B cell (primary cell): ENCODE data around the gene SPATA3. TPM values are rescaled to one million over a fixed set of nuclear protein-coding genes. Genes with fewer than 3 reads are reported as not detected.

Source experiments
- ATAC-seq: fragments of 200-7000 bp; cut with Tn5 transposase; one replicate; pipeline ENCODE4 v1.10.0; 2021; ENCODE audit warnings: low read depth, mild to moderate bottlenecking, moderate number of reproducible peaks, moderate library complexity
- CTCF ChIA-PET: fragments of 350-600 bp; sonication (Branson Sonifier 250); formaldehyde crosslinking; loops from one replicate; lab custom pipeline; 2021; ENCODE audit warnings: antibody characterized with exemption, inconsistent platforms; lab: Charles Lee
- POLR2A ChIA-PET: fragments of 350-600 bp; sonication (Branson Sonifier 250); formaldehyde crosslinking; loops from one replicate; lab custom pipeline; 2021; ENCODE audit warnings: antibody characterized with exemption; lab: Charles Lee
- DNase-seq: peaks from one replicate; pipeline ENCODE4 v3.0.0; 2013
- H2AFZ ChIP-seq: 2 replicates; pipeline ENCODE4 v1.6.1; 2012; ENCODE audit warnings: mild to moderate bottlenecking, low read depth, low read length; ENCODE audit not compliant: insufficient read depth, poor library complexity, severe bottlenecking
- H3K27ac ChIP-seq, 2 donors: 1 replicate in 1 of 2; 2 replicates in 1 of 2; pipeline ENCODE4 v1.5.1; 2012 to 2013; ENCODE audit warnings: low read length in 2 of 2, mild to moderate bottlenecking in 2 of 2, moderate library complexity in 1 of 2
- H3K27me3 ChIP-seq, 4 experiments: fragments of 200-600 bp in 1 of 4; sonication (generic) in 1 of 4; replicated peaks in 1 of 4; 1 replicate in 2 of 4; 2 replicates in 2 of 4; pipeline versions ENCODE4 v1.6.1 to v1.7.0; 2013 to 2016; ENCODE audit warnings: low read length in 3 of 4, mild to moderate bottlenecking in 2 of 4, mixed read lengths in 1 of 4, moderate library complexity in 1 of 4; ENCODE audit not compliant: insufficient read depth in 4 of 4, control insufficient read depth in 3 of 4; ENCODE audit errors: control extremely low read depth in 1 of 4
- H3K36me3 ChIP-seq, 2 experiments: replicated peaks in 1 of 2; 1 replicate in 1 of 2; 2 replicates in 1 of 2; pipeline versions ENCODE4 v1.6.1 to v1.7.1; 2013; ENCODE audit warnings: low read length in 1 of 2; ENCODE audit not compliant: insufficient read depth in 2 of 2, control insufficient read depth in 1 of 2; ENCODE audit errors: control extremely low read depth in 1 of 2, extremely low read depth in 1 of 2
- H3K4me1 ChIP-seq, 2 donors: fragments of 200-600 bp in 1 of 2; sonication (generic) in 1 of 2; 1 replicate in 1 of 2; 2 replicates in 1 of 2; pipeline versions ENCODE4 v1.5.1 to v1.6.1; 2013 to 2017; ENCODE audit warnings: low read length in 2 of 2; ENCODE audit not compliant: control insufficient read depth in 2 of 2, insufficient read depth in 2 of 2
- H3K4me2 ChIP-seq: replicated peaks from 2 replicates; pipeline ENCODE3; 2012; ENCODE audit warnings: mild to moderate bottlenecking, low read depth, low read length; ENCODE audit not compliant: poor library complexity, severe bottlenecking
- H3K4me3 ChIP-seq, 5 experiments: fragments of 200-600 bp in 1 of 5; sonication (generic) in 1 of 5; 1 replicate in 3 of 5; 2 replicates in 2 of 5; pipeline versions ENCODE4 v1.5.1 to v1.7.0; 2011 to 2016; ENCODE audit warnings: low read length in 4 of 5, mild to moderate bottlenecking in 4 of 5, low read depth in 2 of 5, control low read depth in 1 of 5, moderate library complexity in 1 of 5; ENCODE audit not compliant: insufficient read depth in 1 of 5; ENCODE audit errors: control extremely low read depth in 1 of 5, extremely low read depth in 1 of 5
- H3K79me2 ChIP-seq: fragments of 200-600 bp; sonication (generic); one replicate; pipeline ENCODE4 v1.6.0; 2016; ENCODE audit warnings: low read length; ENCODE audit not compliant: control insufficient read depth, insufficient read depth
- H3K9ac ChIP-seq: fragments of 200-600 bp; sonication (generic); 2 replicates; pipeline ENCODE4 v1.6.1; 2017; ENCODE audit warnings: mild to moderate bottlenecking, low read length, moderate library complexity
- H3K9me3 ChIP-seq, 3 donors: one replicate each; pipeline versions ENCODE4 v1.6.1 to v1.7.1; 2013; ENCODE audit warnings: low read length in 2 of 3; ENCODE audit not compliant: control insufficient read depth in 2 of 3, insufficient read depth in 1 of 3; ENCODE audit errors: control extremely low read depth in 1 of 3
- H4K20me1 ChIP-seq: 2 replicates; pipeline ENCODE4 v1.6.0; 2012; ENCODE audit warnings: mild to moderate bottlenecking, low read length; ENCODE audit not compliant: insufficient read depth, control insufficient read depth, poor library complexity, severe bottlenecking
- H3K27ac Mint-ChIP-seq: one replicate; pipeline ENCODE4 v1.8.0; 2021; ENCODE audit warnings: mixed read lengths
- H3K27me3 Mint-ChIP-seq: one replicate; pipeline ENCODE4 v1.8.0; 2021; ENCODE audit warnings: mixed read lengths
- H3K4me1 Mint-ChIP-seq: one replicate; pipeline ENCODE4 v1.8.0; 2021; ENCODE audit warnings: mixed read lengths
- H3K4me3 Mint-ChIP-seq: one replicate; pipeline ENCODE4 v1.8.0; 2021; ENCODE audit warnings: mixed read lengths
- H3K9me3 Mint-ChIP-seq: one replicate; pipeline ENCODE4 v1.8.0; 2022; ENCODE audit warnings: mixed read lengths; ENCODE audit not compliant: insufficient read depth
- EZH2 ChIP-seq: IDR thresholded peaks from 2 replicates; pipeline ENCODE4 v1.6.1; 2012; ENCODE audit warnings: borderline replicate concordance, low read depth, mild to moderate bottlenecking, moderate library complexity, low read length; ENCODE audit not compliant: insufficient read depth, poor library complexity, severe bottlenecking
- WGBS: methylation state at CpG from one replicate; pipeline ENCODE4 v1.1.5; 2013; ENCODE audit warnings: missing lambda C conversion rate; ENCODE audit not compliant: insufficient coverage; 5-methylcytosine and 5-hydroxymethylcytosine counted together
- intact Hi-C: fragments of 100-400 bp; cut with micrococcal nuclease; formaldehyde crosslinking; loops from one replicate; pipeline ENCODE4 v1.10.0; 2022
- polyA plus RNA-seq: library from polyadenylated mRNA; depleted of rRNA; stranded (reverse); fragments of >200 nt; gene quantifications from 2 replicates; pipeline ENCODE4 v1.2.3, GENCODE V29; 2012
- total RNA-seq, 2 donors: library from RNA; stranded (reverse); fragments of 120-200 nt in 1 of 2; gene quantifications; 1 replicate in 1 of 2; 2 replicates in 1 of 2; pipeline versions ENCODE4 v1.2.3 to v1.2.4, GENCODE V29; 2013 to 2022
- TF ChIP-seq, protein P1 (sequence below): fragments of 200-600 bp; IDR thresholded peaks from one replicate; pipeline ENCODE4 v1.8.0; 2022; ENCODE audit warnings: antibody characterized with exemption, mild to moderate bottlenecking

The SPATA3 gene
- total and polyA plus RNA-seq, 2 donors (not counting 1 experiment from before 2014, with no cell fraction given), result not detected

DNA sequence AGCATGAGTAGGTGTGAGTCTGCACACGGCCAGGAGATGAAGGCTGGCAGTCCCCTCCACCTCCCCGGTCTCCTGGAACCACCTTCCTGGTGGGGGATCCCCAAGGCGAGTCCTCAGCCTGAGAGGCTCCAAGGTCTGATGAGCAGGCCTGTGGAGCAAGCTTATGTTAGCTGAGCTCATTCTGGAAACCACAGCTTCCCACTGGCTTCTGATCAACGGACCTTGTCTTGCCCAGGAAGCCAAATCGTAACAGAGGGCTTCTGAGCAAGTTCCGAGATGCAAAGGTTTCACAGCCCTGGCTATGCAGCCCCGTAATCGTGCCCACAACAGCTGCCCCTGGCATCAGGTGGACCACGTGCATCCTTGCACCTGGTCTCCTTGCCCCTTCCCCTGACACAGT is 42.1 kb upstream of the SPATA3 start:
- peaks cover 11% of the 10 kb centered on the region for H3K4me1 Mint-ChIP-seq
- no peak overlapping the region for H3K4me3 ChIP-seq
- H3K4me3 Mint-ChIP-seq, result no peak overlapping the region
- no peak overlapping the region for H2AFZ ChIP-seq
- peaks cover 2 to 38% (median 23%) of the 10 kb centered on the region in 4 experiments for H3K27me3 ChIP-seq
- no peak overlapping the region for H3K27ac ChIP-seq
- intact Hi-C loops, result no loop called here
- CTCF ChIA-PET, result interaction anchor here (2.0 kb wide), 1 partner anchor 33 kb away, joined by 5 read pairs; no protein-coding TSS in a partner anchor
- peaks cover 39% of the 10 kb centered on the region for H3K27me3 Mint-ChIP-seq
- TF ChIP-seq, protein P1, sequence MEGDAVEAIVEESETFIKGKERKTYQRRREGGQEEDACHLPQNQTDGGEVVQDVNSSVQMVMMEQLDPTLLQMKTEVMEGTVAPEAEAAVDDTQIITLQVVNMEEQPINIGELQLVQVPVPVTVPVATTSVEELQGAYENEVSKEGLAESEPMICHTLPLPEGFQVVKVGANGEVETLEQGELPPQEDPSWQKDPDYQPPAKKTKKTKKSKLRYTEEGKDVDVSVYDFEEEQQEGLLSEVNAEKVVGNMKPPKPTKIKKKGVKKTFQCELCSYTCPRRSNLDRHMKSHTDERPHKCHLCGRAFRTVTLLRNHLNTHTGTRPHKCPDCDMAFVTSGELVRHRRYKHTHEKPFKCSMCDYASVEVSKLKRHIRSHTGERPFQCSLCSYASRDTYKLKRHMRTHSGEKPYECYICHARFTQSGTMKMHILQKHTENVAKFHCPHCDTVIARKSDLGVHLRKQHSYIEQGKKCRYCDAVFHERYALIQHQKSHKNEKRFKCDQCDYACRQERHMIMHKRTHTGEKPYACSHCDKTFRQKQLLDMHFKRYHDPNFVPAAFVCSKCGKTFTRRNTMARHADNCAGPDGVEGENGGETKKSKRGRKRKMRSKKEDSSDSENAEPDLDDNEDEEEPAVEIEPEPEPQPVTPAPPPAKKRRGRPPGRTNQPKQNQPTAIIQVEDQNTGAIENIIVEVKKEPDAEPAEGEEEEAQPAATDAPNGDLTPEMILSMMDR, result no peak
- TF ChIP-seq EZH2, result no peak
- H3K36me3 ChIP-seq, result no peaks in the 10 kb centered on the region
- no peaks in the 10 kb centered on the region for H3K79me2 ChIP-seq
- H3K9ac ChIP-seq, result no peak overlapping the region
- H3K4me1 ChIP-seq, result peaks cover 12 to 16% of the 10 kb centered on the region in 2 donors
- no peak overlapping the region for H3K27ac Mint-ChIP-seq
- 10% methylated on average over 9 of the region's 9 CpGs for WGBS
- H3K4me2 ChIP-seq, result no peak overlapping the region
- no peaks in the 10 kb centered on the region for H3K9me3 Mint-ChIP-seq
- DNase-seq (no peak), ATAC-seq (no peak)
- no peaks in the 10 kb centered on the region for H3K9me3 ChIP-seq
- POLR2A ChIA-PET, result interaction anchor here (0.6 kb wide), 1 partner anchor 1444 kb away, joined by 6 read pairs; no protein-coding TSS in a partner anchor
- no peaks in the 10 kb centered on the region for H4K20me1 ChIP-seq

DNA sequence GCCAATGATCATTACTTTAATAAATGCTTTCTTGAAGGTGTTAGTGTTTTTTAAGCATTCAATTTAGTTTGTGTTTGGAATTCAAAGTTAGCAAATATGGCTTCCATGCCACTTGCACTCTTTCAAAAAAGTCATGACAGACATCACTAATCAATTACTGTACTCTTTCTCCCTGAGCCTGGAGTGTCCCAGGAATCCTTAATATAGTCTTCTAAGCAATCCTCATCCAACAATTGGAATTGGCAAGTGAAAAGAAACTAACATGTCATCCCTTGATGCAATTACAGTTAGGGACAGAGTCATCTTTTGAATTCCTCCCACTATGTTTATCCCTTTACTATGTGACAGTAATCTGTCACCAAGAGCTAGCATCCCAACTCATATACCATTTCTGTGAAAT is 41.2 kb upstream of the SPATA3 start:
- Mint-ChIP-seq H3K4me3 (no peak overlapping the region), H3K27me3 (peaks cover 47% of the 10 kb centered on the region), H3K27ac (no peak overlapping the region), H3K9me3 (no peaks in the 10 kb centered on the region), H3K4me1 (peaks cover 11% of the 10 kb centered on the region)
- no peak overlapping the region for H3K9ac ChIP-seq
- DNase-seq, result no peak
- H3K9me3 ChIP-seq, result no peaks in the 10 kb centered on the region
- no peak overlapping the region for H3K4me3 ChIP-seq
- no peak overlapping the region for H3K27ac ChIP-seq
- no peak for ATAC-seq
- ChIA-PET POLR2A (no interaction called here), CTCF (interaction anchor here (2.0 kb wide), 1 partner anchor 32 kb away, joined by 5 read pairs; no protein-coding TSS in a partner anchor)
- no peaks in the 10 kb centered on the region for H3K36me3 ChIP-seq
- H2AFZ ChIP-seq, result no peak overlapping the region
- no peaks in the 10 kb centered on the region for H4K20me1 ChIP-seq
- no peaks in the 10 kb centered on the region for H3K79me2 ChIP-seq
- no peak overlapping the region for H3K4me2 ChIP-seq
- peaks cover 2 to 40% (median 25%) of the 10 kb centered on the region in 4 experiments for H3K27me3 ChIP-seq
- intact Hi-C loops, result no loop called here
- H3K4me1 ChIP-seq, result peaks cover 12 to 16% of the 10 kb centered on the region in 2 donors
- TF ChIP-seq, protein P1, result no peak
- no peak for TF ChIP-seq EZH2
